ENCODE data around the gene CAMK2D.

CAMK2D gene

DNA sequence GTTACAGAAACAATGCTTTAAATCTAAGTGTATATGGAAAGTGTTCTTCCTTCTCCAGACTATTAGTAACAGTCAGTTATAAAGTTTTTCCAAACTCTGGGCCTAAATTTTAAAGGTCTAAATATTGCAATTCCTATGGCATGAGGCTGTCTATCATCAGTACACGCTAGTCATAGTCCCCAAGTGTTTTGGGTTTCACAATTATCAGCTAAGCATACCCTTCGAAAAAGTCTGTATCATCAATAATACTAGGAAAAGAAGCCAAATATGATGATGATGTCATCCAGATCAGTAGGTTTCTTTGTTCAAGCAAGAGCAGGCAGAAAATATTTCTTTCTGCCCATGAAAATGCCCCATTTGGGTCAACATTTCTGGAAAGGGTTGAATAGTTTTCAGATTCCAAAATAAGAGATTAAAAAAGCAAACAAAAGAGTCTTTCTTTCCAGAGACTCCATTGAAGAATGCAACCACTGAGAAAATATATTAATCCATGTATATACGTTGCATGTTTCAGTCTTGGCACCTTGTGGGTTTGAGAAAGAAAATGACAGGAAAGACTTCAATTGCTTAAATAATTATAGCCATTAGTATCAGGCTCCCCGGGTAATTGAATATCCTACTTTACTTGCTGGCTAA is 173.8 kb downstream of the CAMK2D start:
- Histone ChIP-seq H3K4me1 (peaks cover 0 to 55% (median 16%) of the 10 kb centered on the region in 4 donors), H3K27me3 (no peaks in the 10 kb centered on the region), H3K27ac (peak overlapping the region in 1 of 2 donors; percentile 7), H3K36me3 (no peaks in the 10 kb centered on the region), H3K9me3 (no peaks in the 10 kb centered on the region), H3K4me3 (no peak overlapping the region)
- intact Hi-C loops (cut with DNase I; ENCODE audit: low total_unique reads): no loop called here
- DNase-seq: no peak
- TF ChIP-seq CTCF (IDR thresholded peaks at IDR 0.05): no peak

DNA sequence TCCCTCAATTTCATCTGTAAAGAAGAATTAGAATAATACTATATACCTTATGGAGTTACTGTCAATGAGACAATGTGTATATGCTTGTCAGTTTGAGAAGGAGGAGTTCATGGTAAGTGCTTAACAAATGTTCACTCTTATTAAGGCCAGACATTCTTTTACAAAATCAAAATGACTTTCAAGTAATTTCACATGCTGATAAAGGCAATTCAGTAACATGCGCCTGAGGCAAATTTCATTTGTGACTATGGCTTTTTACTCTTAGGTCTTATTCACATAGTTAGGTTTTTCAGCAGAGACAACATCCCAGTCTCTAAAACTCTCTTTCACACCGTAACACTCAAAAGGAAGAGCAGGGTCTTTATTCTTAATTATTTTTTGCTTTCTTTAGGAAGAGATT is 174.4 kb downstream of the CAMK2D start:
- no peak for TF ChIP-seq CTCF (IDR thresholded peaks at IDR 0.05)
- H3K9me3 ChIP-seq: no peaks in the 10 kb centered on the region

GRCh38 chr4:113586072-113586471 is 175.5 kb downstream of the CAMK2D start:
- intact Hi-C loops (cut with DNase I; ENCODE audit: low total_unique reads): no loop called here
- no peaks in the 10 kb centered on the region for H3K36me3 ChIP-seq
- H3K9me3 ChIP-seq: no peaks in the 10 kb centered on the region
- H3K27ac ChIP-seq: peak overlapping the region in 1 of 2 donors; percentile 11
- no peak for DNase-seq
- H3K27me3 ChIP-seq: no peaks in the 10 kb centered on the region
- TF ChIP-seq CTCF (IDR thresholded peaks at IDR 0.05): no peak
- peaks cover 0 to 53% (median 16%) of the 10 kb centered on the region in 4 donors for H3K4me1 ChIP-seq
- no peak overlapping the region for H3K4me3 ChIP-seq

More for the DNA sequence above, 174.4 kb downstream of the CAMK2D start:
- no peaks in the 10 kb centered on the region for H3K36me3 ChIP-seq
- DNase-seq: no peak
- H3K27me3 ChIP-seq: no peaks in the 10 kb centered on the region
- H3K27ac ChIP-seq: no peak overlapping the region
- intact Hi-C loops (cut with DNase I; ENCODE audit: low total_unique reads): no loop called here
- no peak overlapping the region for H3K4me3 ChIP-seq
- peaks cover 0 to 56% (median 16%) of the 10 kb centered on the region in 4 donors for H3K4me1 ChIP-seq

GRCh38 chr4:113584407-113585150 is 177.0 kb downstream of the CAMK2D start:
- DNase-seq: no peak
- no peaks in the 10 kb centered on the region for H3K9me3 ChIP-seq
- no peaks in the 10 kb centered on the region for H3K36me3 ChIP-seq
- no peak overlapping the region for H3K4me3 ChIP-seq
- intact Hi-C loops (cut with DNase I; ENCODE audit: low total_unique reads): no loop called here
- peak overlapping the region; percentile 27 for H3K27ac ChIP-seq
- TF ChIP-seq CTCF (IDR thresholded peaks at IDR 0.05): no peak
- H3K27me3 ChIP-seq: no peaks in the 10 kb centered on the region
- peaks cover 0 to 57% (median 16%) of the 10 kb centered on the region in 4 donors for H3K4me1 ChIP-seq

GRCh38 chr4:113582737-113583136 is 178.8 kb downstream of the CAMK2D start:
- peaks cover 0 to 64% (median 13%) of the 10 kb centered on the region in 4 donors for H3K4me1 ChIP-seq
- no peak for TF ChIP-seq CTCF (IDR thresholded peaks at IDR 0.05)
- H3K27me3 ChIP-seq: no peaks in the 10 kb centered on the region
- H3K4me3 ChIP-seq: no peak overlapping the region
- no peaks in the 10 kb centered on the region for H3K36me3 ChIP-seq
- no peak overlapping the region for H3K27ac ChIP-seq
- no peaks in the 10 kb centered on the region for H3K9me3 ChIP-seq
- DNase-seq: no peak
- intact Hi-C loops (cut with DNase I; ENCODE audit: low total_unique reads): no loop called here
